IPS-15b (cell line): ENCODE data around the gene FAM50A.

Source experiments
- H3K27me3 ChIP-seq: one replicate; pipeline ENCODE4 v1.6.1; 2013; ENCODE audit warnings: low read length; ENCODE audit not compliant: control insufficient read depth, insufficient read depth
- H3K36me3 ChIP-seq: one replicate; pipeline ENCODE4 v1.6.1; 2013; ENCODE audit warnings: low read length; ENCODE audit not compliant: control insufficient read depth, insufficient read depth
- H3K4me1 ChIP-seq: one replicate; pipeline ENCODE4 v1.6.1; 2013; ENCODE audit warnings: mild to moderate bottlenecking, low read length; ENCODE audit not compliant: control insufficient read depth, insufficient read depth
- H3K4me3 ChIP-seq: one replicate; pipeline ENCODE4 v1.5.1; 2013; ENCODE audit warnings: low read depth, low read length
- H3K9ac ChIP-seq: one replicate; pipeline ENCODE4 v1.6.1; 2013; ENCODE audit warnings: low read depth, mild to moderate bottlenecking, low read length
- H3K9me3 ChIP-seq: one replicate; pipeline ENCODE4 v1.6.1; 2013; ENCODE audit warnings: mild to moderate bottlenecking, low read length; ENCODE audit not compliant: control insufficient read depth, insufficient read depth

Gene FAM50A

GRCh38 chrX:154419688-154420401 lies 24.1 kb upstream of the FAM50A start:
- Histone ChIP-seq H3K4me3 (no peak overlapping the region), H3K27me3 (no peaks in the 10 kb centered on the region), H3K36me3 (peaks cover 14% of the 10 kb centered on the region), H3K9me3 (no peaks in the 10 kb centered on the region), H3K4me1 (no peaks in the 10 kb centered on the region), H3K9ac (no peak overlapping the region)

DNA sequence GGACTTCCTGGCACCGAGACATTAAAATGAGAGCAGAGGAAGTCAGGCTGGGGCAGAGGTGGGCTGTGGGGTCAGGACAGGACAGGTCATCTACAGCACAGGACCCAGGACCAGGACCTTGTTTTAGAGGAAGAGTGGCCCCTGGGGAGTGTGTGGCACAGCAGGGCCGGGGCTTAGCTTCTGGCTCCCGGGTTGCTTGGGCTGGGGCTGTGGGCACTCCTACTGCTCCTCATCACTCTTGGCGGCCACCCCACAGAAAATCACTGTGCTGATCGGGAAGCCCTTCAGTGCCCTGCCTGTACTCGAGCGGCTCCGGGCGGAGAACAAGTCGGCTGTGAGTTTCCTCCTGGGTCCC lies 23.6 kb upstream of the FAM50A start:
- no peaks in the 10 kb centered on the region for H3K4me1 ChIP-seq
- H3K36me3 ChIP-seq: peaks cover 14% of the 10 kb centered on the region
- no peak overlapping the region for H3K9ac ChIP-seq
- H3K4me3 ChIP-seq: no peak overlapping the region
- no peaks in the 10 kb centered on the region for H3K27me3 ChIP-seq
- H3K9me3 ChIP-seq: no peaks in the 10 kb centered on the region

- no peak overlapping the region for H3K4me3 ChIP-seq
- no peaks in the 10 kb centered on the region for H3K9me3 ChIP-seq
- peaks cover 6% of the 10 kb centered on the region for H3K36me3 ChIP-seq
- H3K9ac ChIP-seq: no peak overlapping the region
- no peaks in the 10 kb centered on the region for H3K27me3 ChIP-seq
- no peaks in the 10 kb centered on the region for H3K4me1 ChIP-seq
These were observed 16.8 kb upstream of the FAM50A start for GRCh38 chrX:154426916-154427770.

- peaks cover 11% of the 10 kb centered on the region for H3K36me3 ChIP-seq
- H3K9me3 ChIP-seq: no peaks in the 10 kb centered on the region
- no peaks in the 10 kb centered on the region for H3K27me3 ChIP-seq
- peak within 1 kb of the TSS; percentile 55 for H3K4me3 ChIP-seq
- no peak within 1 kb of the TSS for H3K9ac ChIP-seq
- H3K4me1 ChIP-seq: no peaks in the 10 kb centered on the region
These were observed 15.5 kb upstream of the FAM50A start, which contains the start of gene ATP6AP1 for GRCh38 chrX:154428176-154429171. TSS of gene ATP6AP1 (plus strand) at chrX:154428677. CDS start at chrX:154428693, 16 bp downstream.

- H3K27me3 ChIP-seq: no peaks in the 10 kb centered on the region
- no peaks in the 10 kb centered on the region for H3K4me1 ChIP-seq
- no peak overlapping the region for H3K4me3 ChIP-seq
- H3K9me3 ChIP-seq: no peaks in the 10 kb centered on the region
- no peak overlapping the region for H3K9ac ChIP-seq
- H3K36me3 ChIP-seq: peaks cover 11% of the 10 kb centered on the region
These were observed 14.2 kb upstream of the FAM50A start for GRCh38 chrX:154429711-154430110.

- Histone ChIP-seq H3K9me3 (no peaks in the 10 kb centered on the region), H3K27me3 (no peaks in the 10 kb centered on the region), H3K4me1 (no peaks in the 10 kb centered on the region), H3K36me3 (peaks cover 15% of the 10 kb centered on the region), H3K4me3 (no peak overlapping the region), H3K9ac (no peak overlapping the region)
These were observed 13.5 kb upstream of the FAM50A start for GRCh38 chrX:154430479-154430878.

GRCh38 chrX:154430916-154431315 lies 13.0 kb upstream of the FAM50A start:
- Histone ChIP-seq H3K4me1 (no peaks in the 10 kb centered on the region), H3K27me3 (no peaks in the 10 kb centered on the region), H3K9ac (no peak overlapping the region)

DNA sequence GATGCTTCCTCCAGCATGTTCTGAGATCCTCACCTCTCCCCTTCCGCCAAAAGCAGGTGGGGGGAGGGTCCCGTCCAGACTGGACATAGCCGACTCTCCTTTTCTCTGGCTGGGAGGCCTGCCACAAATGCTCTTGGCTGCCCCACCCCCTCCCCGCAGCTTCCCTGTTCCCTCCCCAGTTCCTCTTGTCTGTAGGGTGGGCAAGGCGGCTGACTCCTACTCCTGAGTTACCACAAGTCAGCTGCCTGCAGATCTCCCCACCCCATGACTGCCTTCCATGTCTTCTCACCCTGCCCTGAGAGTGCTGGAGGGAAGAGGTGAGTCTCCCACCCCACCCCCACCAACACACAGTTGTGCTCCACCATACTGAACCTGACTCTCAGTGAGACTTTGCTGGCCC lies 12.6 kb upstream of the FAM50A start:
- Histone ChIP-seq H3K27me3 (no peaks in the 10 kb centered on the region), H3K4me3 (no peak overlapping the region), H3K36me3 (peaks cover 16% of the 10 kb centered on the region), H3K4me1 (no peaks in the 10 kb centered on the region), H3K9me3 (no peaks in the 10 kb centered on the region), H3K9ac (no peak overlapping the region)

More at GRCh38 chrX:154430916-154431315, 13.0 kb upstream of the FAM50A start:
- no peak overlapping the region for H3K4me3 ChIP-seq
- H3K36me3 ChIP-seq: peaks cover 16% of the 10 kb centered on the region
- H3K9me3 ChIP-seq: no peaks in the 10 kb centered on the region

GRCh38 chrX:154432210-154432609 lies 11.7 kb upstream of the FAM50A start:
- H3K9me3 ChIP-seq: no peaks in the 10 kb centered on the region
- no peaks in the 10 kb centered on the region for H3K27me3 ChIP-seq
- H3K4me3 ChIP-seq: no peak overlapping the region
- no peak overlapping the region for H3K9ac ChIP-seq
- H3K36me3 ChIP-seq: peaks cover 16% of the 10 kb centered on the region
- no peaks in the 10 kb centered on the region for H3K4me1 ChIP-seq

DNA sequence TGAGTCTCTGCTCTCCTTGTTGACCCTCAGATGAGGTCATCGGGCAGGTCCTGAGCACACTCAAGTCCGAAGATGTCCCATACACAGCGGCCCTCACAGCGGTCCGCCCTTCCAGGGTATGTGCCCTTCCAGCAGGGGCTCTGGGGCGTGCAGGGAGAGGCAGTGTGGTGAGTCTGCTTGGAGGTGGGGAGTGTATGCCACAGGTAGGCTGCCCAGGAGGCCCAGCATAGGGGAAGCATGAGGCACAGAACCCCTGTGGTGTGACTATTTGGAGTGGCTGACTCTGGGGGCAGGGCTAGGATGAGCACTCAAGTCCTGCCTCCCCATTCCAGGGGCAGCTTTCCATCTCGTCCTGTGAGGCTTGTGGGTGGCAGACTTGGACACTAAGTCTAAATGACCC lies 10.3 kb upstream of the FAM50A start:
- H3K36me3 ChIP-seq: peaks cover 16% of the 10 kb centered on the region
- H3K27me3 ChIP-seq: no peaks in the 10 kb centered on the region
- H3K9me3 ChIP-seq: no peaks in the 10 kb centered on the region
- no peaks in the 10 kb centered on the region for H3K4me1 ChIP-seq
- no peak overlapping the region for H3K9ac ChIP-seq
- no peak overlapping the region for H3K4me3 ChIP-seq

GRCh38 chrX:154434394-154435168 lies 9.4 kb upstream of the FAM50A start:
- H3K9me3 ChIP-seq: no peaks in the 10 kb centered on the region
- peaks cover 23% of the 10 kb centered on the region for H3K36me3 ChIP-seq
- H3K4me3 ChIP-seq: no peak overlapping the region
- no peaks in the 10 kb centered on the region for H3K27me3 ChIP-seq
- no peak overlapping the region for H3K9ac ChIP-seq
- H3K4me1 ChIP-seq: no peaks in the 10 kb centered on the region
